Activated T-helper 1 cell treated with anti-CD3 and anti-CD28 coated beads, Interleukin-2, amount 50 U/mL, for 16 hours (primary cell): ENCODE results near the gene NDUFA8.

Source experiments
- DNase-seq, 2 donors: peaks; one replicate each; pipeline ENCODE4 v3.0.0-alpha.2; 2020; ENCODE audit warnings: low read depth in 1 of 2, low spot score in 1 of 2

NDUFA8 gene

DNA sequence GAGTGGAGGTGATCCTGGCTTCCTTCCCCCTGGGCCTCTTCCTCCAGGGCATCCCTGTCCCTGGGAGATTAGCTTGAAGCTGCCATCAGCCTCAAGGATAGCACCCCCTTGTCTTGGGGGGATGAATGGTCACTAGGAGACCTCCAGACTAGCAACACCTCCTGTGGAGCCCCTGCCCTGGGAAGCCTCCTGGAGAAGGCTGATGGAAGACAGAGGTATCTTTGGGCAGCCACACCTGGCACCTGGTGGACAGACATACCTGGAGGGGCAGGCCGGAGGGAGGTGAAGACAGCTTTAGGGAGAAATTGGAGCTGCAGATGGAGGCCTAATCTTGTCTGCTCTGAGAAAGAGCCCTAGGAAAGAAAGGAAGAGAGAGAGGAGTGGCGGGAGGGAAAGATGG, 57.4 kb downstream of the NDUFA8 start:
- no peak for DNase-seq

DNA sequence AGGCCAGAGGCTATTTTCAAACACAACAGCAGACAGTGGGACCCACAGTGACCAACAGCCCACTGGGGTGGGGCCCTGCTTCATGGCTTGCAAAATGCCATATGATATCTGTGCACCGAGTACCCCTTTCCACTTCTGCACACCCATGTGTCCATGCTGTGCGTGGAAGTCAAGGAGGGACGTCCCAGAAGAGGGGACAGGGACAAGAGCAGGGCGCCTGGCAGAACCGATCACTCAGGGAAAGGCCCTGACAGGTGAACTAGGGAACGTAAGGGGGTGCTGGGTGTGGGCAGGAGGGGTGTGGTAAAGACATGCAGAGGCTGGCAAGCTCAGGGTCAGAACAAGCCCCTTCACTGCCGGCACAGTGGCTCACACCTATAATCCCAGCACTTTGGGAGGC, 58.8 kb downstream of the NDUFA8 start:
- DNase-seq = no peak

DNA sequence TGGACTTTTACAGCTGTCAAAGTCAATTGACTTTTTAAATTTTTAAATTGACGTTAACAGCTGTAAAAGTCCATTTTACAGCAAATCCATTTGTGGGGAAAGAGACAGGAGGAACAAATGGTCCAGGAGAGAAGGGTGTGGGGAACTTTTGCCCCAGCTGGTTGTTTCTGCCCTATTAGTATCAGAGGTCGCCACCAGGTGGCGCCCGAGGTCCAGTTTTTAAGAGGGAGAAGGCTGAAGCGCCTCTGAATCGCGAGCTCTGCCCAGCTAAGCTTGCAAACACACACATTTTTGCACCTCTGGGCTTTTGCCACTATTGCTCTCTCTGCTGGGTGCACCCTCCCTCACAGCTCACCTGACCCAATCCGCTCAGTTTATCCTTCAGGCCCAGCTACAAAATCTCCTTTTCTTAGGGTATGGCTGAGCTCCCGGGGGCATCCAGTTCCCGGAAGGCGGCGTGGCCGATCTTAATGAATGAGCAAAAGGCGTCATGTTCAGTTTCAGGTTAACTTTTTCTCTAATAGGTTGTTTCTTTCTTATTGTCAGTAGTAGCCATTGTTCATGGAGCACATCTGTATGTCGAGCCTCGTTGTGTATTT, 60.2 kb downstream of the NDUFA8 start:
- DNase-seq = peak; percentile 64 to 72

DNA sequence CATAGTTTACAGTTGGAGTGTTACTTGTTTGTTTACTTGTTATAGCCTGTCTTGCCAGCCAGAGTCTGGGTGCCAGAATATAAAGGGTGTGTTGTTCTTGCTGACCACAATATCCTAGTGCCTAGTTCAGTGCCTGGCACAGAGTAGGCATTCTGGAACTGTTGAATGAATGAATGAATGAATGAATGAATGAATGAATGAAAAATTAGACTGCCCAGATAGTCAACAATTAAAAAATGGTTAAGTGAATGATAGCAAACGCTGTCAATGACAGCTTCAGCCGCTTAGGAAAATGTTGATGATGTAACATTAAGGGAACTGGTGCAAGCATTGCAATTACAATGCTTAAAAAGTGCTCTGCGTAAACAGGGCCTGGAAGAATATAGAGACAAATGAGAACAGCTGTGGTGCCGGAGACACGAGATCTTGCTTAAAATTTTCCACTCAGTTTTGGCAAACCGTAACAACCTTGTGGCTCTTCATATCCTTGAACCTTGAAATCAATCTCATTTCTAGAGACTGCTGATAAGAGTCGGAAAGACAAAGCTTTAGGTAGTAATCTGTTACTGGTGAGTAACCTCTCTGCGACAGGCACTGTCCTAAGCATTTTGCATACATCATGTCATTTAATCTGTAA, 61.8 kb downstream of the NDUFA8 start:
- no peak for DNase-seq

DNA sequence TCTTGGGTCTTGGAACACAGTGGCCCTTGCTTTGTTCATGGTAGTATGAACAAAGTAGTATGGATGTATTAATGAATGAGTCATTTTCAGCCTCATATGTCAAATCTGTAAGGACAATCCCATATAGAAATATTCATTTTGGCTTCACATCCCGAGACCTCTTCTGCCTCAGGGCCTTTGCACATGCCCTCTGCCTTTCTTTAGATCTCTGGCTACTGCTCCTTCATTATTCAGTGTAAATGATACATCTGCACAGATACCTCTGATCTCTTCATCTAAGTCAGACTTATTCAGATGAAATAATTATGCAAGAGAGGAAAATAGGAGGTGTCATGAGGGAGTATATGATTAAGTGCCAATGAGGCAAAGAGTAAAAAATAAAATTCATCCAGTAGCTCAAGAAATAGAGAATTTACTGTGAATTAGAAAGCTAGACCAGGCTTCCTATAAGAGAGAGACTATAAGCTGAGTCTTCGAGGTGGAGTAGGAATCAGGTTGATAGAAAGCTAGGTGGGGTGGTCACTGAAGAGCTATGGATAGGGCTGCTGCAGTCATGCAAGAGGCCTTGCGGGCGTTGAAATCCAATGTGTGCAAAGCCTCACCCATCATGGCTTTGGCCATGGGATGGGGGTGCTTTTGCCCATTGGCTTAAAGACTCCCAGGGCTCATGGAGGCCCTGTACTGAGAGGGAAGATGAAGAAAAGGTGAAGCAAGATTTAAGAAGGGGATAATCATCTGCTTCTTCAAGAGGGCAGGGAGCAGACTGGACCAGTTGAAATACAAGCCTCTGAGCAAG, 62.8 kb downstream of the NDUFA8 start:
- no peak for DNase-seq

DNA sequence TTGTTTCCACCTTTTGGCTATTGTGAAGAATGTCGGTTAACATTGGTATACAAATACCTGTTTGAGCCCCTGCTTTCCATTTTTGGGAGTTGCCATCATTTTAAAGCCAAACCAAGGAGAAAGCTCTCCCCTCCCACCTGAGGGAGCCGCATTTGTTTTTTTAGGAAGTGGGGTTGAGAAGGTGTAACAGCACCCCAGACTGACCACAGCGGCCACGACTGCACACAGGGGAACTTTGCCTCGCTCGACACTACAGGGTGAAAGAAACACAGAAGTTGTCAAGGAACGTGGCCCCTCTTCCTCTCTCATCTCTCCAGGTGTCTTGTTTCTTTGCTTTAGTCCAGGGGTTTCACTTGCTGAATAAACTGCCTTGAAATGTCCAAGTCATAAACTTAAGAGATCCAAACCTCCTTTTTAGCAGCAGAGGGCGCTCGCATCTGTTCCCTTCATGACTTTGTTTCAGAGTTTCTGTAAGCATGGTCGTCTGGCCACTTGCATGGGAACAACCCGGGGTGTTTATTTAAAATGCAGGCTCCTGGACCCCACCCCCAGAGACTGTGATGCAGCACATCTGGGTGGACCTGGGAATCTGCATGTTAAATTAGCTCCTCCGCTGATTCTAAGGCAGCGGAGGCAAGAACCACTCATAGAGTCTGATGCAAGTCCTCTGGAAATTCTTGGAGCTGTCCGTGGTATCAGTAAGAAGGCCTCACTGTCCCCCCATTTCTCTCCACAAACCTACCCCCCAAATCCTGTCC, 64.4 kb downstream of the NDUFA8 start:
- peak in 1 of 2 donors; percentile 6 for DNase-seq
